Skeletal muscle tissue (tissue), 4 donors: ENCODE data around the gene FUOM. TPM values are rescaled to one million over a fixed set of nuclear protein-coding genes. Genes with fewer than 3 reads are reported as not detected.

Experiments used
- H3K27ac ChIP-seq: one replicate; pipeline ENCODE4 v1.7.0; 2013; ENCODE audit warnings: mild to moderate bottlenecking, low read depth, low read length, inconsistent platforms
- H3K27me3 ChIP-seq, 3 donors: one replicate each; pipeline ENCODE4 v1.7.0; 2013; ENCODE audit warnings: low read length in 3 of 3; ENCODE audit not compliant: control insufficient read depth in 3 of 3, insufficient read depth in 3 of 3
- H3K36me3 ChIP-seq, 3 donors: one replicate each; pipeline ENCODE4 v1.7.0; 2013; ENCODE audit warnings: low read length in 3 of 3; ENCODE audit not compliant: control insufficient read depth in 3 of 3, insufficient read depth in 3 of 3
- H3K4me1 ChIP-seq, 3 donors: one replicate each; pipeline ENCODE4 v1.7.0; 2013; ENCODE audit warnings: low read length in 3 of 3, mild to moderate bottlenecking in 3 of 3; ENCODE audit not compliant: control insufficient read depth in 3 of 3, insufficient read depth in 3 of 3
- H3K4me3 ChIP-seq, 3 donors: one replicate each; pipeline ENCODE4 v1.7.0; 2013; ENCODE audit warnings: low read length in 3 of 3
- H3K9ac ChIP-seq, 3 donors: one replicate each; pipeline ENCODE4 v1.7.0; 2013; ENCODE audit warnings: low read length in 3 of 3, mild to moderate bottlenecking in 3 of 3, moderate library complexity in 2 of 3, low read depth in 1 of 3
- H3K9me3 ChIP-seq, 3 donors: one replicate each; pipeline ENCODE4 v1.7.0; 2013; ENCODE audit warnings: low read length in 3 of 3; ENCODE audit not compliant: control insufficient read depth in 3 of 3
- total RNA-seq: library from RNA; depleted of rRNA; stranded (reverse); fragments of >200 nt; gene quantifications from one replicate; pipeline ENCODE4 v1.2.3, GENCODE V29; 2014
- donor health status: Osteomylitis.

FUOM gene
- total RNA-seq, 1 donor from 2014 or later: 9.4 TPM

GRCh38 chr10:133397938-133398337 is 40.1 kb upstream of the FUOM start:
- no peaks in the 10 kb centered on the region for H3K9me3 ChIP-seq
- no peak overlapping the region for H3K9ac ChIP-seq

DNA sequence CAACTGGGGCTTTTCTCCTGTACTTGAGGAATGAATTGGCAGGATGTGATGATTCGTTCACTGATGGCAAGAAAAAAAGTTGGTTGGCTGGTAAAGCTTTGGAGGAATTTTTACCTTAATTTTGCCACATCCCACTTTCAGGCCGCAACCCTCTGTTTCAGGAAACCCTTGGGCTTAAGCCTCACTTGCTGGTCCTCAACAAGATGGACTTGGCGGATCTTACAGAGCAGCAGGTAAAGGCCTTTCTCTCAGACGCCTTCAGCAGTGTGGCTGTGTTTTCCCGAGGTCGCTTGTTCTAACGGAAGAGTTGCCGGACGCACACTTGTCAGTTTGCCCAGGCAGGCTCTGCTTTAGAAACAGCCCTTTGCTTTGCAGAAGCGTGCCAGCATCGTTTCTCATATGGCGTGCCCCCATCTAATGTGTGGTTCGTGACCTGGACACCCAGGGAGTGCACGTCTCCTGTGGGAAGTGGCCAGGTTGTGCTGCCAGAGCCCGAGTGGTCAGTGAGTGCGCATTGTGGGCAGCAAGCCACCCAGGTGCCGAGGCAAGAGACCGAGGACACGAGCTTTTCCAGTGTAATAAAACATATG is 38.3 kb upstream of the FUOM start:
- Histone ChIP-seq H3K9ac (no peak overlapping the region), H3K4me3 (no peak overlapping the region), H3K27ac (no peak overlapping the region), H3K27me3 (no peaks in the 10 kb centered on the region), H3K9me3 (no peaks in the 10 kb centered on the region), H3K36me3 (peaks cover 37 to 47% (median 38%) of the 10 kb centered on the region in 3 donors), H3K4me1 (peaks cover 5 to 9% (median 6%) of the 10 kb centered on the region in 3 donors)

More at GRCh38 chr10:133397938-133398337, 40.1 kb upstream of the FUOM start:
- Histone ChIP-seq H3K4me1 (peaks cover 5 to 9% (median 6%) of the 10 kb centered on the region in 3 donors), H3K27ac (no peak overlapping the region), H3K4me3 (no peak overlapping the region), H3K27me3 (no peaks in the 10 kb centered on the region), H3K36me3 (peaks cover 47 to 59% (median 51%) of the 10 kb centered on the region in 3 donors)

DNA sequence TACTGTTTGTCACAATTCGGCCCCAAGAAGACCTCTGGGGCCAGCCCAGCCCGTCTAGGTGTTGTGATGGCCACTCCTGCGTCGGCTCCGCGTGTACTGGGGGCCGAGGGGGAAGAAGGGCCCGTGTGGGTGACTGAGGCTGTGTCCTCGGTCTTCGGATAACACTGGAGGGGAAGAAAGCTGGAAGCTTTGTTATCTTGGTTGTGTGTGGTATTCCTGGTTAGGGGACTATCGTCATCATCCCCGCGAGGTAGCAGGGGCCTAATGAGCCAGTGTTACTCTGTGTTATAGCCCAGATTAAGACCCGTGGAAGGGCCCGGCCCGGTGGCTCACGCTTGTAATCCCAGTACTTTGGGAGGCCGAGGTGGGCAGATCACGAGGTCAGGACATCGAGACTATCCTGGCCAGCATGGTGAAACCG is 37.0 kb upstream of the FUOM start:
- peaks cover 32 to 37% (median 36%) of the 10 kb centered on the region in 3 donors for H3K36me3 ChIP-seq
- peak overlapping the region; percentile 92 to 97 (median 94) for H3K9ac ChIP-seq
- peak overlapping the region; percentile 81 to 95 (median 88) for H3K4me3 ChIP-seq
- H3K4me1 ChIP-seq: peaks cover 5 to 9% (median 6%) of the 10 kb centered on the region in 3 donors
- H3K27ac ChIP-seq: peak overlapping the region; percentile 76
- no peaks in the 10 kb centered on the region for H3K27me3 ChIP-seq
- H3K9me3 ChIP-seq: no peaks in the 10 kb centered on the region

- peak within 1 kb of the TSS; percentile 76 for H3K27ac ChIP-seq
- peak within 1 kb of the TSS; percentile 81 to 95 (median 88) for H3K4me3 ChIP-seq
- peaks cover 26 to 31% (median 30%) of the 10 kb centered on the region in 3 donors for H3K36me3 ChIP-seq
- H3K9ac ChIP-seq: peak within 1 kb of the TSS; percentile 92 to 97 (median 94)
- H3K4me1 ChIP-seq: peaks cover 5 to 9% (median 6%) of the 10 kb centered on the region in 3 donors
- H3K27me3 ChIP-seq: no peaks in the 10 kb centered on the region
- no peaks in the 10 kb centered on the region for H3K9me3 ChIP-seq
Measured at GRCh38 chr10:133394064-133394663, 36.3 kb upstream of the FUOM start, which contains the start of gene MTG1. MTG1 (plus strand) TSS chr10:133394157; CDS start chr10:133394221, 64 bp downstream.

DNA sequence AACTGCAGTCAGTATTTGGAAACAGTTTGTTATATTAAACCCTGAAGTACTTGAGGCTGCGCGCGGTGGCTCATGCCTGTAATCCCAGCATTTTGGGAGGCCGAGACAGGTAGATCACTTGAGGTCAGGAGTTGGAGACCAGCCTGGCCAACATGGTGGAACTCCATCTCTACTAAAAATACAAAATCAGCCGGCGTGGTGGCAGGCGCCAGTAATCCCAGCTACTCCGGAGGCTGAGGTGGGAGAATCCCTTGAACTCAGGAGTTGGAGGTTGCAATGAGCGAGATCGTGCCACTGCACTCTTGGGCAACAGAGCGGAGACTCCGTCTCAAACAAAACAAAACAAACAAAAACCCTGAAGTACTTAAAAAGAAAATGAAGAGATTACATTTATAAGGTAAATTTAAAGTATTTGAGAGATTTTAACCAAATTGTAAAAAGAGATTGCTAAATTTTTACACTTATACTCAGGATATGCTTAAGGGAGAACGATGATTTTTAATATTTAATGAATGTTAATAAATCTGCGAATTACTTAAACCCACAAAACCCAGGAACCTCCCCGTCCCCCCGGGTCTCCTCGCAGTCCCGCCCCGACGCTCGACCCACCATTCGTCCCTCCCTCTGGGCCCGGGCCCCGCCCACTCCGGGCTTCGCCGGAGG is 35.7 kb upstream of the FUOM start:
- Histone ChIP-seq H3K9me3 (no peaks in the 10 kb centered on the region), H3K27ac (peak overlapping the region; percentile 76), H3K36me3 (peaks cover 20 to 25% (median 23%) of the 10 kb centered on the region in 3 donors), H3K4me1 (peaks cover 5 to 9% (median 6%) of the 10 kb centered on the region in 3 donors), H3K27me3 (no peaks in the 10 kb centered on the region), H3K4me3 (peak overlapping the region; percentile 45 to 95 (median 55)), H3K9ac (peak overlapping the region in 1 of 3 donors; percentile 97)

DNA sequence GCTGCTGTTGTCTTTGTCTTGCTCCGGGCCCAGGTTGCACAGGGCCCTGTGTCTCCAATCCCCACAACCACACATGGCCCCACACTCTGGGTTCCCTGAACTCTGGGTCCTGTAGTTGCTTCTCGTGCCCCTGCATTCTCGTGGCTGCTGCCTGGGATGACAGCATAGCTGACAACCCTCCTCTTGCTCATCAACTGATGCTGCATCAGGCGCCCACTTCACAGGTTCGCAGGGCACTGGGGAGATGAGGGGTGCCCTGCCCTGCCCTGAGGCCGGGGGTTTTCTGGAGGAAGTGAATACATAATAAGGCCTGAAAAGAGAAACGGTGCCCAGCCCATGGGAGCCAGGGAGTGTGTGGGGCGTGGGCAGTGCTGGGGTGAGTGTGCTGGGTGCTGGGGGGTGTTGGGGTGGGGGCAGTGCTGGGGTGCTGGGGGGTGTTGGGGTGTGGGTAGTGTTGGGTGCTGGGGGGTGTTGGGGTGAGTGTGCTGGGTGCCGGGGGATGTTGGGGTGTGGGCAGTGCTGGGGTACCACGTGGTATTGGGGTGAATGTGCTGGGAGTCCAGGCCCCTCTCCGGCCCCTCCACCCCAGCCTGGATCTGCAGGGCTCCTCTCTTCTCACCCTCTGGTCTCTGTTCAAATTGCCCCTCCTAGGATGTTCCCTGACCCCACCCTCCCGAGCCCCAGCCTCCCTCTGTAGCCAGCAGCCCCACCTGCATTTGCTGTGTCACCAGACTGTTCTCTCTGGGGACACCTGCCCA is 34.1 kb upstream of the FUOM start:
- peaks cover 5 to 9% (median 6%) of the 10 kb centered on the region in 3 donors for H3K4me1 ChIP-seq
- no peak overlapping the region for H3K27ac ChIP-seq
- H3K9ac ChIP-seq: no peak overlapping the region
- H3K4me3 ChIP-seq: no peak overlapping the region
- H3K9me3 ChIP-seq: no peaks in the 10 kb centered on the region
- H3K36me3 ChIP-seq: peaks cover 10 to 14% (median 12%) of the 10 kb centered on the region in 3 donors
- H3K27me3 ChIP-seq: no peaks in the 10 kb centered on the region

DNA sequence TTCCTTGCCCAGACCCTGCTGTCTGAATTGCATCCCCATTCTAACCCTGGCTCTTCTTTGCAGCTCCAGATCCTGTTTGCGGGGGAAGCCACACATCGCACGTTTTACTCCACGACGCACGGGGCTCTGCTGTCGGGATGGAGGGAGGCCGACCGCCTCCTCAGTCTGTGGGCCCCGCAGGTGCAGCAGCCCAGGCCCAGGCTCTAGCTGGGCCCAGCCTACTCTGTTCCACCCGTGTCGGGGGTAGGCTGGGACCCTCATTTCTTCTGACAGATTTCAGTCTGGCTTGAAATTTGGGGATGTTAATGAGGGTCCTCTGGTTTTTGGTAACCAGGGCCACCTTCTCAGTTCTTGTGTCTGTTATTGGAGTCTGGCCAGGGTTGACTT is 33.4 kb upstream of the FUOM start:
- no peak overlapping the region for H3K9ac ChIP-seq
- H3K4me3 ChIP-seq: no peak overlapping the region
- H3K36me3 ChIP-seq: peaks cover 5 to 7% (median 5%) of the 10 kb centered on the region in 3 donors
- peaks cover 5 to 9% (median 6%) of the 10 kb centered on the region in 3 donors for H3K4me1 ChIP-seq
- no peak overlapping the region for H3K27ac ChIP-seq
- no peaks in the 10 kb centered on the region for H3K27me3 ChIP-seq
- H3K9me3 ChIP-seq: no peaks in the 10 kb centered on the region

GRCh38 chr10:133390597-133391248 is 32.9 kb upstream of the FUOM start:
- Histone ChIP-seq H3K36me3 (peaks cover 0 to 4% (median 0%) of the 10 kb centered on the region in 3 donors), H3K9ac (no peak overlapping the region), H3K4me1 (peaks cover 5 to 9% (median 6%) of the 10 kb centered on the region in 3 donors), H3K27ac (no peak overlapping the region), H3K27me3 (no peaks in the 10 kb centered on the region), H3K4me3 (no peak overlapping the region), H3K9me3 (no peaks in the 10 kb centered on the region)
